Body of pancreas (tissue), 4 donors: ENCODE data around the gene ZNF783. TPM values are rescaled to one million over a fixed set of nuclear protein-coding genes. Genes with fewer than 3 reads are reported as not detected.
"Not testable (repeated sequence)": the region's sequence is repeated elsewhere in the genome, so short reads cannot be mapped to it uniquely, and the experiment has no call there.

ENCODE experiments used
- ATAC-seq: fragments of 150-250 bp; one replicate; pipeline ENCODE4 v1.9.1; 2016
- DNase-seq, 4 donors: peaks; one replicate each; pipeline ENCODE4 v3.0.0-alpha.2; 2019
- H3K27ac ChIP-seq, 4 donors: fragments of 200-600 bp; sonication (generic); 1 replicate in 3 of 4; 2 replicates in 1 of 4; pipeline versions ENCODE4 v1.5.1 to v1.6.1; 2016 to 2019; ENCODE audit warnings: mild to moderate bottlenecking in 1 of 4, mixed read lengths in 1 of 4, moderate library complexity in 1 of 4
- H3K27me3 ChIP-seq, 2 donors: fragments of 200-600 bp; sonication (generic); one replicate each; pipeline ENCODE4 v1.6.0; 2016; ENCODE audit warnings: mild to moderate bottlenecking in 1 of 2
- H3K36me3 ChIP-seq, 2 donors: fragments of 200-600 bp; sonication (generic); replicated peaks in 1 of 2; 2 replicates each; pipeline ENCODE4 v1.5.1; 2016; ENCODE audit warnings: low read depth in 2 of 2; ENCODE audit not compliant: insufficient read depth in 1 of 2
- H3K4me1 ChIP-seq: fragments of 200-600 bp; sonication (generic); one replicate; pipeline ENCODE4 v1.6.0; 2016
- H3K4me3 ChIP-seq, 2 donors: fragments of 200-600 bp; sonication (generic); 1 replicate in 1 of 2; 2 replicates in 1 of 2; pipeline ENCODE4 v1.5.1; 2016 to 2019
- H3K9me3 ChIP-seq, 3 donors: fragments of 200-600 bp; sonication (generic); 1 replicate in 2 of 3; 2 replicates in 1 of 3; pipeline ENCODE4 v1.5.1; 2016
- POLR2A ChIP-seq, 3 donors: fragments of 450-650 bp; IDR thresholded peaks; one replicate each; pipeline ENCODE4 v1.6.1; 2016; ENCODE audit warnings: antibody characterized with exemption in 3 of 3, mild to moderate bottlenecking in 2 of 3
- WGBS, 2 donors: methylation state at CpG; one replicate each; pipeline ENCODE4 v1.1.5; 2017; 5-methylcytosine and 5-hydroxymethylcytosine counted together
- intact Hi-C: fragments of 100-400 bp; cut with DNase I; formaldehyde crosslinking; loops from one replicate; pipeline ENCODE4 v1.15.1; 2023
- total RNA-seq, 2 donors: library from RNA; depleted of rRNA; stranded (reverse); fragments of >200 nt; gene quantifications; one replicate each; pipeline ENCODE4 v1.1.0, GENCODE V29; 2016
- TF ChIP-seq, protein P1 (sequence below), 7 experiments: fragments of 450-650 bp in 4 of 7; fragments of 200-600 bp in 3 of 7; sonication (generic) in 3 of 7; IDR thresholded peaks; one replicate each; pipeline ENCODE4 v1.5.1; 2016 to 2019; ENCODE audit warnings: antibody characterized with exemption in 7 of 7

Gene ZNF783
- total RNA-seq, 2 donors from 2014 or later, result 12.5 to 17.5 TPM

DNA sequence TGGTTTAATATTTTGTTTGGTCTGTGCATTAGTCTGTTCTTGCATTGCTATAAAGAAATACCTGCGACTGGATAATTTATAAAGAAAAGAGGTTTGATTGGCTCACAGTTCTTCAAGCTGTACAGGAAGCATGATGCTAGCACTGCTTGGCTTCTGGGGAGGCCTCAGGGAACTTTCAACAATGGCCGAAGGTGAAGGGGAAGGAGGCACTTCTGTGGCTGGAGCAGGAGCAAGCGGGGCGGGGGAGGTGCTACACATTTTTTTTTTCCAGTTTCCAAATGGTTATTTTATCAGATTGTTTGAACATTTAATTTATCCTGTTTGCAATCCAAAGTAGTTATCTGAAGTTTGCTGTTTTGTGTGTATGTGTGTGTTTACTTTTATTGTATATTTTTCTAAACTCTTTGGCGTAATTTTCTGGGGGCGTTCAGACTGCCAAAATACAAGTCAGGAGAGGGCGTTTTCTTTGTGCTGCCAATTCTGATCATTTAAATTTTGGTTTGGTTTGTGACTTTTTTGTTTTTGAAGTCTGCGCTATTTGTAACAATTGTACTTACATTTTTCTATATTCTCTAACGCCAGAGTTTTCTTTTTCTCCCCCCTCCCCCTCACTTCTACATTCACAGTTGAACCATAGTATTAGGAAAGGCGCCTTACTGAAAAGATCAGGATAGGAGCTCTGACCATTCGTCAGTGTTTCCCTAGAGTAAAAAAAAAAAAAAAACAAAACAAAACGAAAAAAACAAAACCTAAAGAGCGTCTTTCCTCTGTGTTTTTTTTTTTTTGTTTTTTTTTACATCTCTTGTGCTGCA, 58.5 kb downstream of the ZNF783 start:
- no peak overlapping the region for H3K4me3 ChIP-seq
- peaks cover 0 to 3% of the 10 kb centered on the region in 2 donors for H3K27me3 ChIP-seq
- intact Hi-C loops, result no loop called here
- no peak overlapping the region for H3K27ac ChIP-seq
- 66 to 67% methylated on average over 13 of the region's 13 CpGs for WGBS, 2 donors
- ATAC-seq (no peak), DNase-seq (no peak)
- H3K36me3 ChIP-seq, result no peaks in the 10 kb centered on the region
- no peaks in the 10 kb centered on the region for H3K9me3 ChIP-seq
- H3K4me1 ChIP-seq, result no peaks in the 10 kb centered on the region
- TF ChIP-seq POLR2A (IDR thresholded peaks at IDR 0.05), result no peak
- TF ChIP-seq, protein P1, sequence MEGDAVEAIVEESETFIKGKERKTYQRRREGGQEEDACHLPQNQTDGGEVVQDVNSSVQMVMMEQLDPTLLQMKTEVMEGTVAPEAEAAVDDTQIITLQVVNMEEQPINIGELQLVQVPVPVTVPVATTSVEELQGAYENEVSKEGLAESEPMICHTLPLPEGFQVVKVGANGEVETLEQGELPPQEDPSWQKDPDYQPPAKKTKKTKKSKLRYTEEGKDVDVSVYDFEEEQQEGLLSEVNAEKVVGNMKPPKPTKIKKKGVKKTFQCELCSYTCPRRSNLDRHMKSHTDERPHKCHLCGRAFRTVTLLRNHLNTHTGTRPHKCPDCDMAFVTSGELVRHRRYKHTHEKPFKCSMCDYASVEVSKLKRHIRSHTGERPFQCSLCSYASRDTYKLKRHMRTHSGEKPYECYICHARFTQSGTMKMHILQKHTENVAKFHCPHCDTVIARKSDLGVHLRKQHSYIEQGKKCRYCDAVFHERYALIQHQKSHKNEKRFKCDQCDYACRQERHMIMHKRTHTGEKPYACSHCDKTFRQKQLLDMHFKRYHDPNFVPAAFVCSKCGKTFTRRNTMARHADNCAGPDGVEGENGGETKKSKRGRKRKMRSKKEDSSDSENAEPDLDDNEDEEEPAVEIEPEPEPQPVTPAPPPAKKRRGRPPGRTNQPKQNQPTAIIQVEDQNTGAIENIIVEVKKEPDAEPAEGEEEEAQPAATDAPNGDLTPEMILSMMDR (IDR thresholded peaks at IDR 0.05), result no peak

DNA sequence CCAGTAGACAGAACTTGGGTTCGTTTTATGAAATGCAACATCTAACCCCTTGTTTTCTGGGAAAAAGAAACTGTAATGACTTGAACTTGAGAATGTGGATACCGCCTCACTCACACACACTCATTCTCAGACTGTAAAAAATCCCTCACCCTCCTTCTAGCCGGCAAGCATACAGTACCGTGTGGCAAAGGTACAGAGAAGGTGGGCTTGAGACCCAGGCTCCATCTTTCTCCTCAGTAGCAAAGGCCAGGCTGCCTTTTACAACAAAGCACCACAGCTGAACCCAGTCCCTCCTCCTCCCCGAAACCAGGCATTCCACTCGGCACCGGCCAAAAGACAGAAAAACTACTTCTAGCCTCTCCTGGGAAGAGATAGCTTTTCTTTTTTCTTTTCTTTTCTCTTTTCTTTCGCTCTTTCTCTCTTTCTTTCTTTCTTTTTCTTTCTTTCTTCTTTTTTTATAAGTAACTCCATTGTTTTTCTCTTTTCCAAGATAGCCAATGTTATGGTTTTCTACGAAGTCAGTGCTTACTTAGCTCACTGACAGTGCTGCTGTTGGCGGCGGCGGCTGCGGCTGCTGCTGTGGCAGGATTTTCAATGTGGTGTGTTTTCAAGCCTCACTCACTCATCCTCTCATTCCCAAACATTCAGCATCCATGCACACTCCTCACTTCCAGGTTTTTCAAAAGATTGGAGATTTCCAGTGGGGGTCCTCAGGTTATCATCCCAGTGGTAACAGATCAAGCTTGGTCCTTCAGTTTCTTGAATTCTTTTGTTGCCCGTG, 59.3 kb downstream of the ZNF783 start:
- H3K27me3 ChIP-seq, H3K36me3 ChIP-seq, H3K27ac ChIP-seq, DNase-seq, H3K4me1 ChIP-seq, intact Hi-C loops, ATAC-seq, H3K4me3 ChIP-seq, H3K9me3 ChIP-seq: not testable (repeated sequence)
- 56 to 69% methylated on average over 14 of the region's 14 CpGs for WGBS, 2 donors

DNA sequence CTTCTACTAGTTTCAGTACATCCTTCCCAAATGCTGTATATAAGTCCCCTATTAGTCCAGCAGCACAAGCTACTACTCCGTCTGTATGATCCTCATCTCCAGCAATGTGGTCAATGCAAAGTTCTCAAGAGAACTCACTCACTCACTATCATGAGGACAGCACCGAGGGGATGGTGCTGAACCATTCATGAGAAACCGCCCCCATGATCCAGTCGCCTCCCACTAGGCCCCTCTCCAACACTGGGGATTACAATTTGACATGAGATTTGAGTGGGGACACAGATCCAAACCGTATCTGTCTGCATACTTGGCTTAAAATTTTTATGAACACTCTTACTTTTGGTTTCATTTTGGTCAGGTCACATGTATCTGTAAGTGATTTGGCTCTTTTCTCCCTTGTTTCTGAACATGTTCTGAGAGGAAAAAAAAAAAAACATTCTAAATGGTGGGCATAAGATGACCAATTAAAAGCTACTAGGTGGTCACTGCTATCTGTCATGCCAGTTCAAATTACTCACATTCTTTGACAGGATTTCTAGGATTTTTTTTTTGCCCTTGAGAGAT, 60.1 kb downstream of the ZNF783 start:
- DNase-seq (no peak), ATAC-seq (no peak)
- TF ChIP-seq POLR2A (IDR thresholded peaks at IDR 0.05), result no peak
- TF ChIP-seq, protein P1 (IDR thresholded peaks at IDR 0.05), result no peak
- Histone ChIP-seq H3K4me3 (no peak overlapping the region), H3K27ac (no peak overlapping the region), H3K4me1 (no peaks in the 10 kb centered on the region), H3K9me3 (no peaks in the 10 kb centered on the region), H3K27me3 (no peaks in the 10 kb centered on the region), H3K36me3 (no peaks in the 10 kb centered on the region)
- intact Hi-C loops, result no loop called here
- 60 to 63% methylated on average over 5 of the region's 5 CpGs for WGBS, 2 donors

DNA sequence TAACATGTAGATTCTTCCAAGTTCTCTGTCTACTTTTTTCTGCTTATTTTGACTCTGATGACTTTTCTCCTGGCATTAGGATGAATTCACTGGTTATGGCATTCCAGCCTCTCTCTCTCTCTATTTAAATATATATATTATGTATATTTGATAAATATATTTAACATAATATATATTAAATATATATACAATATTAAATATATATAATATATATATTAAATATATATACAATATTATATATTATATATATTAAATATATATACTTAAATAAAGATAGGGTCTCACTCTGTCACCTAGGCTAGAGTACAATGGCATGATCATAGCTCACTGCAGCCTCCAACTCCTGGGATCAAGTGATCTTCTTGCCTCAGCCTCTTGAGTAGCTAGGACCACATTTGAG, 60.7 kb downstream of the ZNF783 start:
- Histone ChIP-seq H3K4me3 (no peak overlapping the region), H3K27me3 (no peaks in the 10 kb centered on the region)
- intact Hi-C loops, result no loop called here

DNA sequence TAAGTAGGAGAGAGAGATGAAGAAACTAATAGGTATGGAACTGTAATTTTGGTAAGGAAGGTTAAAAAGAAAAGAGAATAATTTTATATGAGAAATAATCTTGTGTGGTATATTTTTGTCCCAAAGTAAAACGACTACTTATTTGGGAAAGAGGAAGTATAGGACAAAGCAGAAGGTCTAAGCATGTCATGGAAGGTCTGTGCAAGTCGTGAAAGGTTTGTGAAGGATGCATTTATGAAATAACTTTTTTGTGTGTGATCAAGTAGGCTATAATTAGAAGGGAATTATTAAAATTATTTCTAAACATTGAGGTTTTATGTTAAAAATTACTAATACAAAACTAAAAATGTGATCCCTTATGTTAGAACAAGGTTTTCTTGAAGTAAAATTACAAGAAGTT, 63.3 kb downstream of the ZNF783 start:
- Histone ChIP-seq H3K9me3 (no peaks in the 10 kb centered on the region), H3K4me3 (no peak overlapping the region), H3K4me1 (peaks cover 6% of the 10 kb centered on the region), H3K36me3 (no peaks in the 10 kb centered on the region), H3K27ac (no peak overlapping the region), H3K27me3 (no peaks in the 10 kb centered on the region)
- intact Hi-C loops, result no loop called here
- 52 to 54% methylated on average over 2 of the region's 2 CpGs for WGBS, 2 donors
- DNase-seq (no peak), ATAC-seq (no peak)
- no peak for TF ChIP-seq POLR2A (IDR thresholded peaks at IDR 0.05)
- TF ChIP-seq, protein P1 (IDR thresholded peaks at IDR 0.05), result no peak

More for the DNA sequence above, 60.7 kb downstream of the ZNF783 start:
- Histone ChIP-seq H3K36me3 (no peaks in the 10 kb centered on the region), H3K27ac (no peak overlapping the region), H3K4me1 (no peaks in the 10 kb centered on the region), H3K9me3 (no peaks in the 10 kb centered on the region)
- TF ChIP-seq POLR2A (IDR thresholded peaks at IDR 0.05), result no peak
- TF ChIP-seq, protein P1 (IDR thresholded peaks at IDR 0.05), result no peak
- DNase-seq (no peak), ATAC-seq (no peak)
